K562 treated with DMSO at 1 percent for 4 hours (cell line): ENCODE measurements around the gene PMVK. TPM values are rescaled to one million over a fixed set of nuclear protein-coding genes. Genes with fewer than 3 reads are reported as not detected.

Source experiments
- total RNA-seq: library from RNA; unstranded; fragments of 300-600 nt; gene quantifications from 2 replicates; pipeline ENCODE4 v1.2.3, GENCODE V29; 2022; ENCODE audit not compliant: insufficient read depth

PMVK gene
- total RNA-seq: 15.0 and 15.4 TPM in 2 replicates

GRCh38 chr1:154936555-154937084 is at the start of gene PMVK:
TSS of gene PMVK (minus strand) at chr1:154936719. CDS start at chr1:154936685, 34 bp downstream.

GRCh38 chr1:154982897-154983648 is 46.6 kb upstream of the PMVK start, which contains the start of gene FLAD1:
TSS of gene FLAD1 (plus strand) at chr1:154983344. CDS start at chr1:154983695, 351 bp downstream.

GRCh38 chr1:154974102-154974807 is 37.7 kb upstream of the PMVK start, which contains the start of gene CKS1B:
TSS of gene CKS1B (plus strand) at chr1:154974681. CDS start at chr1:154974746, 65 bp downstream.

GRCh38 chr1:154970631-154971340 is 34.3 kb upstream of the PMVK start, which contains the start of gene SHC1:
TSS of gene SHC1 (minus strand) at chr1:154970747. CDS start at chr1:154970526, 221 bp downstream.

GRCh38 chr1:154961207-154962155 is 25.0 kb upstream of the PMVK start, which contains the start of gene PYGO2:
TSS of gene PYGO2 (minus strand) at chr1:154961782. CDS start at chr1:154961576, 206 bp downstream.

GRCh38 chr1:154955718-154956543 is 19.4 kb upstream of the PMVK start, which contains the start of gene PBXIP1:
TSS of gene PBXIP1 (minus strand) at chr1:154956099. CDS start at chr1:154953721, 2,378 bp downstream.

Other genes starting within 250 kb of the PMVK start
- 0.24 TPM in 1 of 2 replicates, not detected in the other for gene KCNN3, start 66.4 kb downstream of the PMVK start, total RNA-seq
- 17.2 and 18.4 TPM in 2 replicates for gene PBXIP1, start 19.4 kb upstream of the PMVK start, total RNA-seq
- 33.7 and 39.2 TPM in 2 replicates for gene PYGO2, start 25.1 kb upstream of the PMVK start, total RNA-seq
- gene SHC1, start 34.0 kb upstream of the PMVK start, total RNA-seq: 39.1 and 42.7 TPM in 2 replicates
- gene CKS1B, start 38.0 kb upstream of the PMVK start, total RNA-seq: 495 and 528 TPM in 2 replicates
- 32.2 and 39.4 TPM in 2 replicates for gene FLAD1, start 46.6 kb upstream of the PMVK start, total RNA-seq
- not detected in 2 replicates for gene LENEP, start 56.9 kb upstream of the PMVK start, total RNA-seq
- 27.9 and 35.5 TPM in 2 replicates for gene ZBTB7B, start 66.1 kb upstream of the PMVK start, total RNA-seq
- gene DCST2, start 97.1 kb upstream of the PMVK start, total RNA-seq: not detected in 2 replicates
- not detected in 2 replicates for gene DCST1, start 97.1 kb upstream of the PMVK start, total RNA-seq
- gene ADAM15, start 114.6 kb upstream of the PMVK start, total RNA-seq: 40.7 and 46.0 TPM in 2 replicates
- 10.5 and 16.5 TPM in 2 replicates for gene EFNA4, start 127.0 kb upstream of the PMVK start, total RNA-seq
- 3.1 and 5.9 TPM in 2 replicates for gene EFNA3, start 142.1 kb upstream of the PMVK start, total RNA-seq
- gene EFNA1, start 191.2 kb upstream of the PMVK start, total RNA-seq: 5.1 and 5.9 TPM in 2 replicates
- gene SLC50A1, start 199.1 kb upstream of the PMVK start, total RNA-seq: 96.4 and 104 TPM in 2 replicates
- 120 and 130 TPM in 2 replicates for gene DPM3, start 203.8 kb upstream of the PMVK start, total RNA-seq
- 290 and 308 TPM in 2 replicates for gene KRTCAP2, start 236.6 kb upstream of the PMVK start, total RNA-seq
- gene TRIM46, start 237.1 kb upstream of the PMVK start, total RNA-seq: 0.40 TPM in 1 of 2 replicates, not detected in the other